GM12801 (cell line): ENCODE data around the gene GPC2.
A peak's percentile ranks its signal among the peaks of the same experiment; 100 is the strongest.

Experiments
- TF ChIP-seq, protein P1 (sequence below): IDR thresholded peaks from one replicate; pipeline ENCODE4 v1.5.1; 2011; ENCODE audit warnings: control low read depth; ENCODE audit not compliant: insufficient read length; ENCODE audit errors: extremely low read depth

GPC2 gene

GRCh38 chr7:100137851-100138760, 39.1 kb downstream of the GPC2 start:
- TF ChIP-seq, protein P1, sequence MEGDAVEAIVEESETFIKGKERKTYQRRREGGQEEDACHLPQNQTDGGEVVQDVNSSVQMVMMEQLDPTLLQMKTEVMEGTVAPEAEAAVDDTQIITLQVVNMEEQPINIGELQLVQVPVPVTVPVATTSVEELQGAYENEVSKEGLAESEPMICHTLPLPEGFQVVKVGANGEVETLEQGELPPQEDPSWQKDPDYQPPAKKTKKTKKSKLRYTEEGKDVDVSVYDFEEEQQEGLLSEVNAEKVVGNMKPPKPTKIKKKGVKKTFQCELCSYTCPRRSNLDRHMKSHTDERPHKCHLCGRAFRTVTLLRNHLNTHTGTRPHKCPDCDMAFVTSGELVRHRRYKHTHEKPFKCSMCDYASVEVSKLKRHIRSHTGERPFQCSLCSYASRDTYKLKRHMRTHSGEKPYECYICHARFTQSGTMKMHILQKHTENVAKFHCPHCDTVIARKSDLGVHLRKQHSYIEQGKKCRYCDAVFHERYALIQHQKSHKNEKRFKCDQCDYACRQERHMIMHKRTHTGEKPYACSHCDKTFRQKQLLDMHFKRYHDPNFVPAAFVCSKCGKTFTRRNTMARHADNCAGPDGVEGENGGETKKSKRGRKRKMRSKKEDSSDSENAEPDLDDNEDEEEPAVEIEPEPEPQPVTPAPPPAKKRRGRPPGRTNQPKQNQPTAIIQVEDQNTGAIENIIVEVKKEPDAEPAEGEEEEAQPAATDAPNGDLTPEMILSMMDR = no peak

- TF ChIP-seq, protein P1 = peak; percentile 39
Observed at GRCh38 chr7:100132697-100133151, 44.5 kb downstream of the GPC2 start.

- TF ChIP-seq, protein P1 = no peak
Observed at GRCh38 chr7:100132126-100132525, 45.1 kb downstream of the GPC2 start.

GRCh38 chr7:100130608-100131453, 46.4 kb downstream of the GPC2 start:
- TF ChIP-seq, protein P1 = no peak

- TF ChIP-seq, protein P1 = no peak
Observed at GRCh38 chr7:100128637-100128963, 48.6 kb downstream of the GPC2 start.

GRCh38 chr7:100127866-100128636, 49.1 kb downstream of the GPC2 start:
- TF ChIP-seq, protein P1 = no peak
